Mesendoderm (in vitro differentiated cells): ENCODE data around the gene DNHD1.

ENCODE experiments used
- DNase-seq: peaks from one replicate; pipeline ENCODE4 v3.0.0; 2013
- H2AK5ac ChIP-seq: 2 replicates; pipeline ENCODE4 v1.6.1; 2013; ENCODE audit warnings: low read length, inconsistent platforms
- H2BK120ac ChIP-seq: 2 replicates; pipeline ENCODE4 v1.6.1; 2013; ENCODE audit warnings: low read depth, mild to moderate bottlenecking, low read length, moderate library complexity, mixed read lengths
- H2BK15ac ChIP-seq: replicated peaks from 2 replicates; pipeline ENCODE4 v1.6.1; 2013; ENCODE audit warnings: low read depth, mild to moderate bottlenecking, moderate library complexity
- H2BK5ac ChIP-seq: 2 replicates; pipeline ENCODE4 v1.6.1; 2013; ENCODE audit warnings: low read length, inconsistent platforms
- H3K18ac ChIP-seq: 2 replicates; pipeline ENCODE4 v1.6.1; 2013; ENCODE audit warnings: mild to moderate bottlenecking, low read length, mixed read lengths
- H3K23ac ChIP-seq: one replicate; pipeline ENCODE4 v1.6.1; 2013; ENCODE audit warnings: low read length
- H3K27ac ChIP-seq: 2 replicates; pipeline ENCODE4 v1.5.1; 2013; ENCODE audit warnings: low read depth, mild to moderate bottlenecking, inconsistent platforms, low read length, moderate library complexity
- H3K27me3 ChIP-seq: 2 replicates; pipeline ENCODE4 v1.6.1; 2013; ENCODE audit warnings: low read length, control low read depth, mild to moderate bottlenecking, inconsistent platforms; ENCODE audit not compliant: insufficient read depth, poor library complexity
- H3K36me3 ChIP-seq: 2 replicates; pipeline ENCODE4 v1.6.1; 2013; ENCODE audit warnings: low read length, inconsistent platforms; ENCODE audit not compliant: control insufficient read depth, insufficient read depth
- H3K4ac ChIP-seq: one replicate; pipeline ENCODE4 v1.6.1; 2013; ENCODE audit warnings: low read depth, mild to moderate bottlenecking, low read length, moderate library complexity
- H3K4me1 ChIP-seq: 2 replicates; pipeline ENCODE4 v1.6.1; 2013; ENCODE audit warnings: low read depth, low read length, inconsistent platforms; ENCODE audit not compliant: control insufficient read depth
- H3K4me2 ChIP-seq: 2 replicates; pipeline ENCODE4 v1.6.1; 2013; ENCODE audit warnings: low read length
- H3K4me3 ChIP-seq: 2 replicates; pipeline ENCODE4 v1.5.1; 2013; ENCODE audit warnings: mild to moderate bottlenecking, low read length
- H3K56ac ChIP-seq: one replicate; pipeline ENCODE4 v1.6.1; 2013; ENCODE audit warnings: low read length
- H3K79me1 ChIP-seq: 2 replicates; pipeline ENCODE4 v1.6.1; 2013; ENCODE audit warnings: low read length, inconsistent platforms
- H3K79me2 ChIP-seq: 2 replicates; pipeline ENCODE4 v1.6.1; 2013; ENCODE audit warnings: mild to moderate bottlenecking, low read length; ENCODE audit not compliant: control insufficient read depth, insufficient read depth
- H3K9ac ChIP-seq: 2 replicates; pipeline ENCODE4 v1.6.1; 2013; ENCODE audit warnings: low read length, inconsistent platforms
- H4K5ac ChIP-seq: one replicate; pipeline ENCODE4 v1.6.1; 2013; ENCODE audit warnings: low read length
- H4K8ac ChIP-seq: one replicate; pipeline ENCODE4 v1.6.1; 2013; ENCODE audit warnings: low read depth, mild to moderate bottlenecking, control low read depth, low read length, moderate library complexity
- WGBS: extraction: QIAGEN DNeasy Blood & Tissue Kit; methylation state at CpG from one replicate; pipeline ENCODE4 v1.1.7; 2013; ENCODE audit warnings: low lambda C conversion rate, missing lambda C conversion rate; ENCODE audit not compliant: insufficient coverage; ENCODE audit errors: extremely low coverage; 5-methylcytosine and 5-hydroxymethylcytosine counted together

DNHD1 gene

GRCh38 chr11:6601041-6601461 lies 104.0 kb downstream of the DNHD1 start:
- DNase-seq, result no peak
- no peak overlapping the region for H3K23ac ChIP-seq
- H3K4me3 ChIP-seq, result no peak overlapping the region
- H3K4me2 ChIP-seq, result no peak overlapping the region
- no peak overlapping the region for H3K27ac ChIP-seq
- H4K5ac ChIP-seq, result no peak overlapping the region
- H2BK120ac ChIP-seq, result no peak overlapping the region
- H3K18ac ChIP-seq, result no peak overlapping the region
- no peak overlapping the region for H4K8ac ChIP-seq
- peaks cover 3% of the 10 kb centered on the region for H3K4me1 ChIP-seq
- H3K27me3 ChIP-seq, result no peaks in the 10 kb centered on the region
- no peak overlapping the region for H3K4ac ChIP-seq
- H2BK15ac ChIP-seq, result no peak overlapping the region
- no peak overlapping the region for H2BK5ac ChIP-seq
- H2AK5ac ChIP-seq, result no peak overlapping the region
- H3K36me3 ChIP-seq, result peaks cover 5% of the 10 kb centered on the region
- WGBS, result no CpG with 5 or more reads among the region's 13 CpGs
- H3K56ac ChIP-seq, result no peak overlapping the region
- H3K79me2 ChIP-seq, result peaks cover 39% of the 10 kb centered on the region
- H3K79me1 ChIP-seq, result peaks cover 21% of the 10 kb centered on the region
- no peak overlapping the region for H3K9ac ChIP-seq

GRCh38 chr11:6602096-6602940 lies 105.2 kb downstream of the DNHD1 start:
- Histone ChIP-seq H3K23ac (no peak overlapping the region), H2AK5ac (no peak overlapping the region), H3K4me1 (peaks cover 8% of the 10 kb centered on the region), H4K5ac (no peak overlapping the region), H2BK15ac (no peak overlapping the region), H4K8ac (no peak overlapping the region), H3K27ac (no peak overlapping the region), H3K4ac (no peak overlapping the region), H3K79me1 (peaks cover 24% of the 10 kb centered on the region), H3K79me2 (peaks cover 40% of the 10 kb centered on the region), H3K36me3 (peaks cover 5% of the 10 kb centered on the region), H3K9ac (peak overlapping the region; percentile 94), H3K56ac (peak overlapping the region; percentile 93), H2BK5ac (no peak overlapping the region), H2BK120ac (no peak overlapping the region), H3K27me3 (no peaks in the 10 kb centered on the region), H3K4me2 (peak overlapping the region; percentile 70), H3K18ac (no peak overlapping the region), H3K4me3 (peak overlapping the region; percentile 96)
- DNase-seq, result no peak
- no CpG with 5 or more reads among the region's 7 CpGs for WGBS

DNA sequence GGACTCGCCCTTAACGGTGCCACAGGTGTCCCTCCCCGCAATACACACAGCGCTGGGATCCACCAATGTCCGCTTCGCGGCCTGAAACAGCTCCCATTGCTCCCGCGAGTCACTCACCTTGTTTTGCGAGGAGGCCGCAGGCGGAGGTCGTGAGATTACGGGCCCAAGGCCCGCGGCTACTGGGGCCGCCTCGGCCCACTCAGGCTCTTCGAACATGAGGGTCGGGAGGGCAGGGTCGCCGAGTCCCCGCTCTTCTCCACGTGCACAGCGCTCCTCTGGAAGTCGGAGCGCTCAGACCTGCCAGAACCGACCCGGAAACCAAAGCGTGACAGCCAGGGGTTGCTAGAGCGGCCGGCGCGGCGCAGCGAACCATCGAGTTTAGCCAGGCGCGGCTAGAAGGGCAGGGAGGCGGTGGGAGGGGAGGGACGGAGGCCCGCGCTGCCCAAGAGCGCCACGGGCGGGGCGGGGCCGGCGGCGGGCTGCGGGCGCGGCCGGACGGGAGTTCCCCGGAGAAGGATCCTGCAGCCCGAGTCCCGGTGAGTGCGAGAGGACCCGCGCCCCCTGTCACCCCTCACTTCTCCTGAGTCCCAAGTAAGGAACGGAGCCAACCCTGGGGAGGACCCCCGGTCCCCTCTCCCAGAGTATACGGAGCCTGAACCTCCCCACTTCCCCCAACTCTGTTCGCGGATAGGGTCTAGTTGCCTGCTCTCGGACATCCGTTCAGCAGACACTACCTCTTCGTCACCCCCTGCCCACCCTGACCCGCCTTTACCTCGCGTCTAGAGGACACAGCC lies 106.4 kb downstream of the DNHD1 start, which contains the start of the genes ILK and RRP8:
Gene ILK, plus strand, starts transcription at position 488 of the 794 bp plus-strand sequence. CDS start 498 bp downstream, outside the sequence.
Gene RRP8, minus strand, starts transcription at position 330 of the 794 bp plus-strand sequence. Its CDS starts 114 bp downstream, at position 216.
- peak within 1 kb of the TSS; percentile 88 for H2BK5ac ChIP-seq
- peak within 1 kb of the TSS; percentile 97 for H3K4me3 ChIP-seq
- no peak within 1 kb of the TSS for H4K5ac ChIP-seq
- peaks cover 44% of the 10 kb centered on the region for H3K79me2 ChIP-seq
- H3K27ac ChIP-seq, result peak within 1 kb of the TSS; percentile 68
- H3K18ac ChIP-seq, result peak within 1 kb of the TSS; percentile 24
- H3K79me1 ChIP-seq, result peaks cover 30% of the 10 kb centered on the region
- peak within 1 kb of the TSS; percentile 74 for H3K23ac ChIP-seq
- peaks cover 8% of the 10 kb centered on the region for H3K36me3 ChIP-seq
- H4K8ac ChIP-seq, result no peak within 1 kb of the TSS
- peaks cover 9% of the 10 kb centered on the region for H3K4me1 ChIP-seq
- peak within 1 kb of the TSS; percentile 83 for H3K4me2 ChIP-seq
- H2AK5ac ChIP-seq, result peak within 1 kb of the TSS; percentile 54
- peak within 1 kb of the TSS; percentile 28 for H3K4ac ChIP-seq
- peak within 1 kb of the TSS; percentile 98 for H3K56ac ChIP-seq
- no peak within 1 kb of the TSS for H2BK15ac ChIP-seq
- WGBS, result no CpG with 5 or more reads among the region's 72 CpGs
- peak; percentile 95 for DNase-seq
- H3K9ac ChIP-seq, result peak within 1 kb of the TSS; percentile 98
- H2BK120ac ChIP-seq, result no peak within 1 kb of the TSS
- H3K27me3 ChIP-seq, result no peaks in the 10 kb centered on the region

- WGBS, result no CpG with 5 or more reads among the region's 20 CpGs
- H3K4me3 ChIP-seq, result peak overlapping the region; percentile 97
- H3K36me3 ChIP-seq, result peaks cover 13% of the 10 kb centered on the region
- peak overlapping the region; percentile 88 for H2BK5ac ChIP-seq
- peak overlapping the region; percentile 83 for H3K4me2 ChIP-seq
- H3K27me3 ChIP-seq, result no peaks in the 10 kb centered on the region
- DNase-seq, result peak; percentile 75
- peaks cover 30% of the 10 kb centered on the region for H3K79me1 ChIP-seq
- H3K4me1 ChIP-seq, result peaks cover 9% of the 10 kb centered on the region
- no peak overlapping the region for H2BK120ac ChIP-seq
- no peak overlapping the region for H2BK15ac ChIP-seq
- H3K79me2 ChIP-seq, result peaks cover 44% of the 10 kb centered on the region
- H3K9ac ChIP-seq, result peak overlapping the region; percentile 98
- peak overlapping the region; percentile 7 for H3K18ac ChIP-seq
- H3K27ac ChIP-seq, result peak overlapping the region; percentile 68
- no peak overlapping the region for H4K5ac ChIP-seq
- no peak overlapping the region for H4K8ac ChIP-seq
- H2AK5ac ChIP-seq, result peak overlapping the region; percentile 54
- H3K4ac ChIP-seq, result peak overlapping the region; percentile 28
- peak overlapping the region; percentile 74 for H3K23ac ChIP-seq
- peak overlapping the region; percentile 98 for H3K56ac ChIP-seq
Measured at GRCh38 chr11:6604081-6604626, 107.1 kb downstream of the DNHD1 start.

DNA sequence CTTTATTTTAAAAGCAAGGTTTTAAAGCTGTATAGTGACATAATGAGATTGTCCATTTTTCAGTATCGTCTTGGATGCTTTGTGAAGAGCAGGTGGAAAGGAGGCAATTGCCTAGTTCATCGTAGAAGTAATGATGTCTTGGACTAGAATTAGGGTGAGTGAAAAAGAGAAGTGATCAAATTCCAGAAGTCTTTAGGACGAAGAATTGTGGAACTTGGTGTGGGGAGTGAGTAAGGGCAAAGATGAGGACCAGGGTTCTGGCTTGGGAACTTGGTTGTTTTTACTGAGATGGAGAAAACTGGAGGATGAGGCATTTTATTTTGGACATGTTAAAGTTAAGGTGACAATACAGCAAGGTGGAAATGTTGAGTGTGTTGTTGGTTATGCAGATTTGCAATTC lies 107.7 kb downstream of the DNHD1 start:
- H3K79me1 ChIP-seq, result peaks cover 30% of the 10 kb centered on the region
- no CpG with 5 or more reads among the region's 3 CpGs for WGBS
- H3K56ac ChIP-seq, result peak overlapping the region; percentile 98
- H3K9ac ChIP-seq, result peak overlapping the region; percentile 98
- no peak overlapping the region for H2AK5ac ChIP-seq
- H3K36me3 ChIP-seq, result peaks cover 15% of the 10 kb centered on the region
- peak overlapping the region; percentile 97 for H3K4me3 ChIP-seq
- H3K4me1 ChIP-seq, result peaks cover 9% of the 10 kb centered on the region
- H3K79me2 ChIP-seq, result peaks cover 44% of the 10 kb centered on the region
- DNase-seq, result no peak
- no peaks in the 10 kb centered on the region for H3K27me3 ChIP-seq
- no peak overlapping the region for H4K8ac ChIP-seq
- no peak overlapping the region for H3K27ac ChIP-seq
- H3K23ac ChIP-seq, result no peak overlapping the region
- H3K4me2 ChIP-seq, result peak overlapping the region; percentile 83
- no peak overlapping the region for H4K5ac ChIP-seq
- H2BK15ac ChIP-seq, result no peak overlapping the region
- H2BK5ac ChIP-seq, result no peak overlapping the region
- H2BK120ac ChIP-seq, result no peak overlapping the region
- H3K4ac ChIP-seq, result no peak overlapping the region
- H3K18ac ChIP-seq, result no peak overlapping the region
